ENCODE data around the gene RPS10. TPM values are rescaled to one million over a fixed set of nuclear protein-coding genes. Genes with fewer than 3 reads are reported as not detected.

The RPS10 gene
- polyA plus RNA-seq, 3 donors = 645 to 2,603 (median 1,054) TPM

- Histone ChIP-seq H3K27ac (ENCODE audit: low read depth in 1 of 2, low read length in 2 of 2) (peak overlapping the region in 1 of 2 donors; percentile 60), H3K4me2 (replicated peaks; ENCODE audit: extremely low read depth, low read length, poor library complexity, severe bottlenecking) (no peak overlapping the region), H2AFZ (ENCODE audit: insufficient read depth, low read depth, low read length, poor library complexity, severe bottlenecking) (no peak overlapping the region), H3K4me3 (replicated peaks in 1 of 3; ENCODE audit: low read depth in 2 of 3, low read length in 3 of 3) (no peak overlapping the region), H3K4me1 (ENCODE audit: control insufficient read depth in 1 of 2, insufficient read depth in 2 of 2, low read length in 2 of 2) (peaks cover 22 to 38% of the 10 kb centered on the region in 2 donors), H4K20me1 (ENCODE audit: insufficient read depth, low read length) (peaks cover 79% of the 10 kb centered on the region), H3K36me3 (replicated peaks in 1 of 2; ENCODE audit: control insufficient read depth in 1 of 2, insufficient read depth in 2 of 2, low read length in 2 of 2) (peaks cover 0 to 6% of the 10 kb centered on the region in 2 donors), H3K79me2 (ENCODE audit: insufficient read depth, low read length) (peaks cover 97% of the 10 kb centered on the region), H3K9ac (ENCODE audit: insufficient read depth, low read length, poor library complexity, severe bottlenecking) (no peak overlapping the region), H3K27me3 (ENCODE audit: control insufficient read depth in 2 of 2, insufficient read depth in 2 of 2, low read length in 2 of 2) (no peaks in the 10 kb centered on the region), H3K9me3 (replicated peaks in 1 of 2; ENCODE audit: control insufficient read depth in 1 of 2, insufficient read depth in 1 of 2, low read length in 2 of 2) (peaks cover 0 to 8% of the 10 kb centered on the region in 2 donors)
- intact Hi-C loops (cut with micrococcal nuclease) = no loop called here
- DNase-seq = no peak
- Mint-ChIP-seq H3K36me3 (peaks cover 4 to 8% of the 10 kb centered on the region in 2 donors), H3K27me3 (ENCODE audit: low read depth in 3 of 3) (peaks cover 0 to 4% (median 0%) of the 10 kb centered on the region in 3 donors), H3K4me3 (no peak overlapping the region), H3K9me3 (peaks cover 2 to 9% (median 6%) of the 10 kb centered on the region in 7 donors), H3K4me1 (peaks cover 41% of the 10 kb centered on the region), H3K27ac (no peak overlapping the region)
- TF ChIP-seq, protein P1, sequence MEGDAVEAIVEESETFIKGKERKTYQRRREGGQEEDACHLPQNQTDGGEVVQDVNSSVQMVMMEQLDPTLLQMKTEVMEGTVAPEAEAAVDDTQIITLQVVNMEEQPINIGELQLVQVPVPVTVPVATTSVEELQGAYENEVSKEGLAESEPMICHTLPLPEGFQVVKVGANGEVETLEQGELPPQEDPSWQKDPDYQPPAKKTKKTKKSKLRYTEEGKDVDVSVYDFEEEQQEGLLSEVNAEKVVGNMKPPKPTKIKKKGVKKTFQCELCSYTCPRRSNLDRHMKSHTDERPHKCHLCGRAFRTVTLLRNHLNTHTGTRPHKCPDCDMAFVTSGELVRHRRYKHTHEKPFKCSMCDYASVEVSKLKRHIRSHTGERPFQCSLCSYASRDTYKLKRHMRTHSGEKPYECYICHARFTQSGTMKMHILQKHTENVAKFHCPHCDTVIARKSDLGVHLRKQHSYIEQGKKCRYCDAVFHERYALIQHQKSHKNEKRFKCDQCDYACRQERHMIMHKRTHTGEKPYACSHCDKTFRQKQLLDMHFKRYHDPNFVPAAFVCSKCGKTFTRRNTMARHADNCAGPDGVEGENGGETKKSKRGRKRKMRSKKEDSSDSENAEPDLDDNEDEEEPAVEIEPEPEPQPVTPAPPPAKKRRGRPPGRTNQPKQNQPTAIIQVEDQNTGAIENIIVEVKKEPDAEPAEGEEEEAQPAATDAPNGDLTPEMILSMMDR (IDR thresholded peaks at IDR 0.05) = no peak
- 100% methylated on average over 1 of the region's 3 CpGs for whole genome bisulfite sequencing (ENCODE audit: insufficient coverage)
Observed at GRCh38 chr6:34388421-34388820, 37.4 kb downstream of the RPS10 start.

DNA sequence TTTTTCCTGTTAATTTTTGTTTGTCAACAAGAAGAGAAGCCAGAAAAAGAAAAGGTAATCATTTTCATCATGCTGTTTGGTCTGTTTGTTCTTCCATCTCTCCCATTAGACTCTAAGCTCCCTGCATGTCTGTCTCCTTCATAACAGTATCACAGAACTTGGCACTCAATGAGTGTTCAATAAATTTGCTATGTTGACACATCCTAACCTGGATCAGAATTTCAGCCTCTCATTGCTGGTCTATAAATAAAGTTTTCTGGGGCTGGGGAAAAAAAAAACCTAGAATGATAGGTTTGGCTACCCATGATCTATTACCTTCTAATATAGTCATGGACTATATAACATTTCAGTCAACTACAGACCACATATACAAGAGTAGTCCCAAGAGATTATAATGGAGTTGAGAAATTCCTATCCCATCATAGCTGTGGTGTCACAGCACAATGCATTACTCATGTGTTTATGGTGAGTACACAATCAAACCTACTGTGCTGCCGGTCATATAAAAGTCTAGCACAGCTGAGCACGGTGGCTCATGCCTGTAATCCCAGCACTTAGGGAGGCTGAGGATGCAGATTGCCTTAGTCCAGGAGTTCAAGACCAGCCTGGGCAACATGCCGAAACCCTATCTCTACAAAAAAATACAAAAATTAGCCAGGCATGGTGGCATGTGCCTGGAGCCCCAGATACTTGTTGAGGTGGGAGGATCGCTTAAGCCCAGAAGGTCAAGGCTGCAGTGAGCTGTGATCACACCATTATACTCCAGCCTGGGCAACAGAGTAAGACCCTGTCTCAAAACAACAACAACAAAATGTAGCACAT lies 39.3 kb downstream of the RPS10 start:
- no peak overlapping the region for H3K4me2 ChIP-seq (replicated peaks; ENCODE audit: extremely low read depth, low read length, poor library complexity, severe bottlenecking)
- Mint-ChIP-seq H3K36me3 (peaks cover 4 to 10% of the 10 kb centered on the region in 2 donors), H3K9me3 (peaks cover 2 to 9% (median 6%) of the 10 kb centered on the region in 7 donors), H3K4me3 (no peak overlapping the region), H3K27ac (peak overlapping the region in 3 of 7 donors; percentile 1 to 50 (median 40)), H3K27me3 (ENCODE audit: low read depth in 3 of 3) (peaks cover 0 to 2% (median 0%) of the 10 kb centered on the region in 3 donors), H3K4me1 (peaks cover 36% of the 10 kb centered on the region)
- H3K27me3 ChIP-seq (ENCODE audit: control insufficient read depth in 2 of 2, insufficient read depth in 2 of 2, low read length in 2 of 2) = no peaks in the 10 kb centered on the region
- H2AFZ ChIP-seq (ENCODE audit: insufficient read depth, low read depth, low read length, poor library complexity, severe bottlenecking) = no peak overlapping the region
- H3K9ac ChIP-seq (ENCODE audit: insufficient read depth, low read length, poor library complexity, severe bottlenecking) = no peak overlapping the region
- peaks cover 95% of the 10 kb centered on the region for H4K20me1 ChIP-seq (ENCODE audit: insufficient read depth, low read length)
- peaks cover 0 to 8% of the 10 kb centered on the region in 2 donors for H3K9me3 ChIP-seq (replicated peaks in 1 of 2; ENCODE audit: control insufficient read depth in 1 of 2, insufficient read depth in 1 of 2, low read length in 2 of 2)
- peak; percentile 29 to 45 (median 29) for DNase-seq
- intact Hi-C loops (cut with micrococcal nuclease) = no loop called here
- H3K4me1 ChIP-seq (ENCODE audit: control insufficient read depth in 1 of 2, insufficient read depth in 2 of 2, low read length in 2 of 2) = peaks cover 15 to 27% of the 10 kb centered on the region in 2 donors
- H3K27ac ChIP-seq (ENCODE audit: low read depth in 1 of 2, low read length in 2 of 2) = peak overlapping the region in 1 of 2 donors; percentile 48
- TF ChIP-seq, protein P1 (IDR thresholded peaks at IDR 0.05) = no peak
- H3K79me2 ChIP-seq (ENCODE audit: insufficient read depth, low read length) = peaks cover 100% of the 10 kb centered on the region
- whole genome bisulfite sequencing (ENCODE audit: insufficient coverage) = no CpG with 5 or more reads among the region's 4 CpGs
- H3K36me3 ChIP-seq (replicated peaks in 1 of 2; ENCODE audit: control insufficient read depth in 1 of 2, insufficient read depth in 2 of 2, low read length in 2 of 2) = peaks cover 0 to 6% of the 10 kb centered on the region in 2 donors
- no peak overlapping the region for H3K4me3 ChIP-seq (replicated peaks in 1 of 3; ENCODE audit: low read depth in 2 of 3, low read length in 3 of 3)

Measured in CD14-positive monocyte (primary cell).